ENCODE results near the gene TCF4. TPM values are rescaled to one million over a fixed set of nuclear protein-coding genes. Genes with fewer than 3 reads are reported as not detected.
A peak's percentile ranks its signal among the peaks of the same experiment; 100 is the strongest.

Gene TCF4
- polyA plus RNA-seq, 1 of the 3 experiments (the other 2 are of a cell fraction): 39.1 TPM

DNA sequence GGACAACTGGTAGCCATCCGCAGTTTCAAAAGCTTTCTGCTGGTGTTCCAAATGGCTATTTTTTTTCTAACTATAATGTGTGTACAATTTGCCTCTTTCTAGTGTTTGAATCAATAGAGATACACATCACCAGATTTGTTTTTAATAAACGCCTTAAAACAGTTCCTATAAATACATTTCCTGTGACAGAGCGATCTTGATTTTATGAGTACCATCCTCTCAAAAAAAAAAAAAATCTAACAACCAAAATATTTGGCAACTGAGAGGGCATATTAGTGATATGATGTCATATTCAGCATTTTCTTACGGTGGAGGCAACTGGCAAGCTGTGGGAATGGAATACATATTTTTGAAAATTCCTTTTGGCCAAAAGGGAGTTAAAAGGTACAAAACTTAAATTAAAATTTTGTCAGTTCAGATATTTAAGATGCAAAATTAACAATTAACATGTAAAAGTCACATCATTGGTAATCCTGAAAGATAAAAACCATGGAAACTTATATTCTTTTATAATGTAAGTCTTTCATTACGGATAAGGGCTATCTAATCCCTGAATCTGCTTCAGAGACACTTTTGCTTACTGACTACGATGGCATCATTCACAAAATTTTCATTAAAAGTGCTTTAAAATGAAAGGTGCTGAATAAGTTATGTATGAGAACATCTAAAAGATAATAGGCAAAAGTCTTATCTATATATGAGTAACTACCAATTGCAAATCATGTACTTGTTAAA is 268.4 kb downstream of the TCF4 start:
- peak overlapping the region; percentile 86 for H3K9ac ChIP-seq
- WGBS (ENCODE audit: low lambda C conversion rate): 8% methylated on average over 6 of the region's 6 CpGs
- CTCF ChIA-PET: interaction anchor here (1.2 to 3.4 kb wide), 4 partner anchors 13 to 84 kb away, joined by 3 to 33 read pairs (median 13); no protein-coding TSS in a partner anchor

More for the DNA sequence above, 268.4 kb downstream of the TCF4 start:
- Histone ChIP-seq H3K9me3 (no peaks in the 10 kb centered on the region), H3K27ac (ENCODE audit: low read depth in 2 of 2, low read length in 1 of 2) (peak overlapping the region; percentile 95 to 100), H3K79me2 (ENCODE audit: insufficient read depth) (peaks cover 90% of the 10 kb centered on the region), H3K9me2 (no peaks in the 10 kb centered on the region), H3K4me2 (peak overlapping the region; percentile 79), H4K20me1 (ENCODE audit: insufficient read depth) (no peaks in the 10 kb centered on the region), H3K36me3 (replicated peaks in 1 of 2; ENCODE audit: control insufficient read depth in 1 of 2, insufficient read depth in 2 of 2, low read length in 1 of 2) (no peaks in the 10 kb centered on the region), H3K4me1 (ENCODE audit: control insufficient read depth in 1 of 2, insufficient read depth in 2 of 2, low read depth in 1 of 2, low read length in 1 of 2) (peaks cover 31 to 37% of the 10 kb centered on the region in 2 experiments; a peak in 3 of 4 replicates), H3K4me3 (ENCODE audit: low read depth in 2 of 2, low read length in 1 of 2) (peak overlapping the region; percentile 78 to 80), H2AFZ (ENCODE audit: low read depth) (no peak overlapping the region), H3K27me3 (ENCODE audit: insufficient read depth) (no peaks in the 10 kb centered on the region), H3F3A (replicated peaks; ENCODE audit: insufficient read depth) (peaks cover 18% of the 10 kb centered on the region)
- TF ChIP-seq MEF2A (IDR thresholded peaks at IDR 0.05; ENCODE audit: borderline replicate concordance, low read depth): peak; percentile 63; the same call in 1 of the 2 replicates
- TF ChIP-seq, protein P1, sequence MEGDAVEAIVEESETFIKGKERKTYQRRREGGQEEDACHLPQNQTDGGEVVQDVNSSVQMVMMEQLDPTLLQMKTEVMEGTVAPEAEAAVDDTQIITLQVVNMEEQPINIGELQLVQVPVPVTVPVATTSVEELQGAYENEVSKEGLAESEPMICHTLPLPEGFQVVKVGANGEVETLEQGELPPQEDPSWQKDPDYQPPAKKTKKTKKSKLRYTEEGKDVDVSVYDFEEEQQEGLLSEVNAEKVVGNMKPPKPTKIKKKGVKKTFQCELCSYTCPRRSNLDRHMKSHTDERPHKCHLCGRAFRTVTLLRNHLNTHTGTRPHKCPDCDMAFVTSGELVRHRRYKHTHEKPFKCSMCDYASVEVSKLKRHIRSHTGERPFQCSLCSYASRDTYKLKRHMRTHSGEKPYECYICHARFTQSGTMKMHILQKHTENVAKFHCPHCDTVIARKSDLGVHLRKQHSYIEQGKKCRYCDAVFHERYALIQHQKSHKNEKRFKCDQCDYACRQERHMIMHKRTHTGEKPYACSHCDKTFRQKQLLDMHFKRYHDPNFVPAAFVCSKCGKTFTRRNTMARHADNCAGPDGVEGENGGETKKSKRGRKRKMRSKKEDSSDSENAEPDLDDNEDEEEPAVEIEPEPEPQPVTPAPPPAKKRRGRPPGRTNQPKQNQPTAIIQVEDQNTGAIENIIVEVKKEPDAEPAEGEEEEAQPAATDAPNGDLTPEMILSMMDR (IDR thresholded peaks at IDR 0.05): no peak
- no peak for TF ChIP-seq SIN3A (IDR thresholded peaks at IDR 0.05; ENCODE audit: borderline replicate concordance, low read depth, low read length)
- peak; percentile 42; the same call in 1 of the 2 replicates for TF ChIP-seq FOSL2 (IDR thresholded peaks at IDR 0.05; ENCODE audit: borderline replicate concordance, low read depth)
- TF ChIP-seq TCF12 (IDR thresholded peaks at IDR 0.05): peak; percentile 72; the same call in 1 of the 2 replicates
- no peak for TF ChIP-seq ZBTB33 (IDR thresholded peaks at IDR 0.05; ENCODE audit: borderline replicate concordance, low read depth)
- TF ChIP-seq RXRA (IDR thresholded peaks at IDR 0.05; ENCODE audit: borderline replicate concordance, low read depth): no peak
- no peak for TF ChIP-seq GABPA (IDR thresholded peaks at IDR 0.05; ENCODE audit: low read depth)
- TF ChIP-seq, protein P2, sequence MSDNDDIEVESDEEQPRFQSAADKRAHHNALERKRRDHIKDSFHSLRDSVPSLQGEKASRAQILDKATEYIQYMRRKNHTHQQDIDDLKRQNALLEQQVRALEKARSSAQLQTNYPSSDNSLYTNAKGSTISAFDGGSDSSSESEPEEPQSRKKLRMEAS (IDR thresholded peaks at IDR 0.05; ENCODE audit: low read depth): no peak
- TF ChIP-seq RFX5 (IDR thresholded peaks at IDR 0.05; ENCODE audit: low read length): no peak
- TF ChIP-seq CHD2 (IDR thresholded peaks at IDR 0.05; ENCODE audit: low read length, partially characterized antibody): no peak
- TF ChIP-seq, protein P3, sequence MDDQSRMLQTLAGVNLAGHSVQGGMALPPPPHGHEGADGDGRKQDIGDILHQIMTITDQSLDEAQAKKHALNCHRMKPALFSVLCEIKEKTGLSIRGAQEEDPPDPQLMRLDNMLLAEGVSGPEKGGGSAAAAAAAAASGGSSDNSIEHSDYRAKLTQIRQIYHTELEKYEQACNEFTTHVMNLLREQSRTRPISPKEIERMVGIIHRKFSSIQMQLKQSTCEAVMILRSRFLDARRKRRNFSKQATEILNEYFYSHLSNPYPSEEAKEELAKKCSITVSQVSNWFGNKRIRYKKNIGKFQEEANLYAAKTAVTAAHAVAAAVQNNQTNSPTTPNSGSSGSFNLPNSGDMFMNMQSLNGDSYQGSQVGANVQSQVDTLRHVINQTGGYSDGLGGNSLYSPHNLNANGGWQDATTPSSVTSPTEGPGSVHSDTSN (IDR thresholded peaks at IDR 0.05): peak; percentile 50
- no peak for TF ChIP-seq FOXM1 (IDR thresholded peaks at IDR 0.05; ENCODE audit: low read depth)
- peak; percentile 58; the same call in 1 of the 2 replicates for TF ChIP-seq POLR2AphosphoS5 (IDR thresholded peaks at IDR 0.05; ENCODE audit: low read depth, low read length)
- TF ChIP-seq TEAD4 (IDR thresholded peaks at IDR 0.05; ENCODE audit: borderline replicate concordance, insufficient read depth): peak; percentile 68; the same call in 1 of the 2 replicates
- TF ChIP-seq JUND (IDR thresholded peaks at IDR 0.05): peak; percentile 73; the same call in 1 of the 2 replicates
- TF ChIP-seq GATA2 (CRISPR knock-in tag; IDR thresholded peaks at IDR 0.05): no peak
- TF ChIP-seq SMC3 (IDR thresholded peaks at IDR 0.05; ENCODE audit: low read depth, low read length): no peak
- TF ChIP-seq USF2 (IDR thresholded peaks at IDR 0.05; ENCODE audit: borderline replicate concordance, low read depth, low read length): no peak
- TF ChIP-seq NRF1 (IDR thresholded peaks at IDR 0.05; ENCODE audit: low read depth, low read length): no peak
- TF ChIP-seq EP300 (IDR thresholded peaks at IDR 0.05; ENCODE audit: borderline replicate concordance in 1 of 2, low read depth in 1 of 2, low read length in 1 of 2): peak in 1 of 2 experiments; percentile 42; a peak in 1 of 4 replicates
- TF ChIP-seq NFIC (IDR thresholded peaks at IDR 0.05; ENCODE audit: borderline replicate concordance): peak; percentile 68; the same call in 1 of the 2 replicates
- no peak for DNase-seq
- POLR2A ChIA-PET: interaction anchor here (0.6 to 7.1 kb wide), 5 partner anchors 17 to 85 kb away, joined by 4 to 85 read pairs (median 5); no protein-coding TSS in a partner anchor
